GM23248 (cell line): ENCODE data around the gene NLRC5. TPM values are rescaled to one million over a fixed set of nuclear protein-coding genes. Genes with fewer than 3 reads are reported as not detected.

Source experiments
- DNase-seq: peaks from one replicate; pipeline ENCODE4 v3.0.0-alpha.2; 2015
- H2AFZ ChIP-seq: fragments of 200-600 bp; sonication (generic); 2 replicates; pipeline ENCODE4 v1.6.1; 2016; ENCODE audit warnings: antibody characterized with exemption
- H3F3A ChIP-seq: fragments of 200-600 bp; sonication (generic); 2 replicates; pipeline ENCODE4 v1.6.1; 2016; ENCODE audit warnings: mild to moderate bottlenecking, antibody characterized with exemption, mixed run types; ENCODE audit not compliant: insufficient read depth
- H3K27ac ChIP-seq: fragments of 200-600 bp; sonication (generic); 2 replicates; pipeline ENCODE4 v1.5.1; 2016; ENCODE audit warnings: mild to moderate bottlenecking
- H3K27me3 ChIP-seq: fragments of 200-600 bp; sonication (generic); replicated peaks from 2 replicates; pipeline ENCODE4 v1.6.1; 2016; ENCODE audit warnings: mild to moderate bottlenecking; ENCODE audit not compliant: insufficient read depth
- H3K36me3 ChIP-seq: fragments of 200-600 bp; sonication (generic); 2 replicates; pipeline ENCODE4 v1.6.1; 2016; ENCODE audit warnings: low read depth, mild to moderate bottlenecking
- H3K4me1 ChIP-seq: fragments of 200-600 bp; sonication (generic); 2 replicates; pipeline ENCODE4 v1.6.1; 2016; ENCODE audit warnings: mild to moderate bottlenecking; ENCODE audit not compliant: insufficient read depth
- H3K4me2 ChIP-seq: fragments of 200-600 bp; sonication (generic); one replicate; pipeline ENCODE4 v1.6.1; 2016; ENCODE audit warnings: mild to moderate bottlenecking; ENCODE audit not compliant: unreplicated experiment
- H3K4me3 ChIP-seq: fragments of 200-600 bp; sonication (generic); 2 replicates; pipeline ENCODE4 v1.5.1; 2016; ENCODE audit warnings: mild to moderate bottlenecking
- H3K79me2 ChIP-seq: fragments of 200-600 bp; sonication (generic); 2 replicates; pipeline ENCODE4 v1.6.1; 2016; ENCODE audit warnings: mild to moderate bottlenecking; ENCODE audit not compliant: insufficient read depth
- H3K9ac ChIP-seq: fragments of 200-600 bp; sonication (generic); 2 replicates; pipeline ENCODE4 v1.6.1; 2016; ENCODE audit warnings: mild to moderate bottlenecking
- H3K9me2 ChIP-seq: fragments of 200-600 bp; sonication (generic); 2 replicates; pipeline ENCODE4 v1.6.1; 2016; ENCODE audit warnings: mixed run types, mild to moderate bottlenecking, moderate library complexity; ENCODE audit not compliant: insufficient read depth
- H3K9me3 ChIP-seq: fragments of 200-600 bp; sonication (generic); one replicate; pipeline ENCODE4 v1.6.1; 2017; ENCODE audit warnings: low read depth
- H4K20me1 ChIP-seq: fragments of 200-600 bp; sonication (generic); 2 replicates; pipeline ENCODE4 v1.6.0; 2016; ENCODE audit not compliant: insufficient read depth
- EZH2 ChIP-seq: fragments of 200-600 bp; sonication (generic); IDR thresholded peaks from 2 replicates; pipeline ENCODE4 v1.6.1; 2018; ENCODE audit warnings: antibody characterized with exemption, mild to moderate bottlenecking; ENCODE audit not compliant: insufficient read depth, poor library complexity, severe bottlenecking
- EZH2phosphoT487 ChIP-seq: fragments of 200-600 bp; sonication (generic); IDR thresholded peaks from 2 replicates; pipeline ENCODE4 v1.6.1; 2018; ENCODE audit warnings: antibody characterized with exemption, moderate library complexity, mild to moderate bottlenecking, low read depth; ENCODE audit not compliant: insufficient read depth
- WGBS, 2 experiments: methylation state at CpG; one replicate each; pipeline ENCODE4 v1.1.6; 2015 to 2017; ENCODE audit warnings: low lambda C conversion rate in 2 of 2, low coverage in 1 of 2; ENCODE audit errors: missing lambda C conversion rate in 2 of 2; 5-methylcytosine and 5-hydroxymethylcytosine counted together
- in situ Hi-C: fragments of 300-500 bp; cut with MboI; formaldehyde crosslinking; loops from 2 replicates; pipeline ENCODE4 v1.15.0; 2020
- polyA plus RNA-seq: library from polyadenylated mRNA; unstranded; fragments of >200 nt; fragmentation: Nextera tagmentation; extraction: Ambion mirVana; gene quantifications from 2 replicates; pipeline ENCODE4 v1.2.1, GENCODE V29; 2016
- total RNA-seq: library from RNA; depleted of rRNA; stranded (reverse); fragments of >200 nt; shearing (Covaris generic); gene quantifications from 2 replicates; pipeline ENCODE4 v1.2.3, GENCODE V29; 2014

Gene NLRC5
- total and polyA plus RNA-seq, 2 experiments from 2014 or later = 10.6 to 17.1 TPM

GRCh38 chr16:57110937-57111336, 121.6 kb downstream of the NLRC5 start:
- H3K9ac ChIP-seq = no peak overlapping the region
- no peak overlapping the region for H2AFZ ChIP-seq
- no peak overlapping the region for H3K4me3 ChIP-seq
- H3K4me2 ChIP-seq = no peak overlapping the region
- H3K79me2 ChIP-seq = no peaks in the 10 kb centered on the region
- no peaks in the 10 kb centered on the region for H3K9me3 ChIP-seq
- WGBS, 2 experiments = 96 to 100% methylated on average over 4 of the region's 4 CpGs
- H3K9me2 ChIP-seq = no peaks in the 10 kb centered on the region
- no peaks in the 10 kb centered on the region for H3F3A ChIP-seq
- no peaks in the 10 kb centered on the region for H3K4me1 ChIP-seq
- H3K27ac ChIP-seq = no peak overlapping the region
- no peaks in the 10 kb centered on the region for H3K36me3 ChIP-seq
- DNase-seq = no peak
- in situ Hi-C loops = no loop called here
- no peaks in the 10 kb centered on the region for H3K27me3 ChIP-seq
- H4K20me1 ChIP-seq = no peaks in the 10 kb centered on the region
- TF ChIP-seq EZH2phosphoT487 (no peak), EZH2 (no peak)

GRCh38 chr16:57111420-57111819, 122.1 kb downstream of the NLRC5 start:
- H2AFZ ChIP-seq = no peak overlapping the region
- WGBS, 2 experiments = 93 to 98% methylated on average over 2 of the region's 2 CpGs
- H3K27me3 ChIP-seq = no peaks in the 10 kb centered on the region
- H3K4me1 ChIP-seq = no peaks in the 10 kb centered on the region
- H3K79me2 ChIP-seq = no peaks in the 10 kb centered on the region
- H3K27ac ChIP-seq = no peak overlapping the region
- no peaks in the 10 kb centered on the region for H3K36me3 ChIP-seq
- no peak overlapping the region for H3K9ac ChIP-seq
- H3K9me2 ChIP-seq = no peaks in the 10 kb centered on the region
- no peak overlapping the region for H3K4me2 ChIP-seq
- TF ChIP-seq EZH2phosphoT487 (no peak), EZH2 (no peak)
- in situ Hi-C loops = no loop called here
- no peaks in the 10 kb centered on the region for H3F3A ChIP-seq
- no peaks in the 10 kb centered on the region for H3K9me3 ChIP-seq
- no peak overlapping the region for H3K4me3 ChIP-seq
- DNase-seq = no peak
- no peaks in the 10 kb centered on the region for H4K20me1 ChIP-seq

- DNase-seq = no peak
- H3K79me2 ChIP-seq = no peaks in the 10 kb centered on the region
- H3K27me3 ChIP-seq = no peaks in the 10 kb centered on the region
- no peaks in the 10 kb centered on the region for H3K9me2 ChIP-seq
- TF ChIP-seq EZH2phosphoT487 (no peak), EZH2 (no peak)
- H3K4me3 ChIP-seq = no peak overlapping the region
- in situ Hi-C loops = no loop called here
- no peaks in the 10 kb centered on the region for H4K20me1 ChIP-seq
- WGBS, 2 experiments = 89 to 91% methylated on average over 9 to 10 of the region's 10 CpGs
- no peaks in the 10 kb centered on the region for H3K4me1 ChIP-seq
- H3K4me2 ChIP-seq = no peak overlapping the region
- no peaks in the 10 kb centered on the region for H3F3A ChIP-seq
- H3K27ac ChIP-seq = no peak overlapping the region
- no peak overlapping the region for H2AFZ ChIP-seq
- H3K9me3 ChIP-seq = no peaks in the 10 kb centered on the region
- H3K9ac ChIP-seq = no peak overlapping the region
- H3K36me3 ChIP-seq = no peaks in the 10 kb centered on the region
Observed at GRCh38 chr16:57112403-57113041, 123.2 kb downstream of the NLRC5 start.

GRCh38 chr16:57113042-57113453, 123.7 kb downstream of the NLRC5 start:
- Histone ChIP-seq H3K27ac (no peak overlapping the region), H3K9ac (no peak overlapping the region), H3K9me3 (no peaks in the 10 kb centered on the region), H3F3A (no peaks in the 10 kb centered on the region), H3K36me3 (no peaks in the 10 kb centered on the region), H3K79me2 (no peaks in the 10 kb centered on the region), H3K4me1 (no peaks in the 10 kb centered on the region), H3K27me3 (no peaks in the 10 kb centered on the region), H3K4me3 (no peak overlapping the region), H4K20me1 (no peaks in the 10 kb centered on the region), H3K4me2 (no peak overlapping the region), H3K9me2 (no peaks in the 10 kb centered on the region), H2AFZ (no peak overlapping the region)
- TF ChIP-seq EZH2phosphoT487 (no peak), EZH2 (no peak)
- in situ Hi-C loops = no loop called here
- DNase-seq = peak; percentile 63
- WGBS, 2 experiments = 92% methylated on average over 14 of the region's 14 CpGs

GRCh38 chr16:57113664-57114063, 124.3 kb downstream of the NLRC5 start:
- no peak for DNase-seq
- Histone ChIP-seq H4K20me1 (no peaks in the 10 kb centered on the region), H3K36me3 (no peaks in the 10 kb centered on the region), H3K27ac (no peak overlapping the region), H2AFZ (no peak overlapping the region), H3K9me2 (no peaks in the 10 kb centered on the region), H3K4me2 (no peak overlapping the region), H3K79me2 (no peaks in the 10 kb centered on the region), H3K4me3 (no peak overlapping the region), H3K4me1 (no peaks in the 10 kb centered on the region), H3K9ac (no peak overlapping the region), H3K27me3 (no peaks in the 10 kb centered on the region), H3F3A (no peaks in the 10 kb centered on the region), H3K9me3 (no peaks in the 10 kb centered on the region)
- WGBS, 2 experiments = 93 to 94% methylated on average over 5 of the region's 5 CpGs
- in situ Hi-C loops = no loop called here
- TF ChIP-seq EZH2phosphoT487 (no peak), EZH2 (no peak)
